ENCODE measurements around the gene NBR1.
"Not testable (repeated sequence)": the region's sequence is repeated elsewhere in the genome, so short reads cannot be mapped to it uniquely, and the experiment has no call there.

NBR1 gene

GRCh38 chr17:43224146-43224705 is 53.2 kb downstream of the NBR1 start:
- H3K27me3 ChIP-seq, result no peaks in the 10 kb centered on the region
- H3K27ac ChIP-seq, result no peak overlapping the region
- peaks cover 45% of the 10 kb centered on the region for H3K36me3 ChIP-seq
- H3K4me1 ChIP-seq (ENCODE audit: control insufficient read depth in 1 of 2, insufficient read depth in 1 of 2, low read depth in 1 of 2, low read length in 1 of 2), result peaks cover 11 to 12% of the 10 kb centered on the region in 2 experiments
- H3K4me3 ChIP-seq (ENCODE audit: low read depth in 1 of 2, low read length in 1 of 2), result no peak overlapping the region
- no peak for TF ChIP-seq CTCF (IDR thresholded peaks at IDR 0.05)
- H3K9me3 ChIP-seq, result no peaks in the 10 kb centered on the region

- Histone ChIP-seq H3K36me3 (peaks cover 39% of the 10 kb centered on the region), H3K4me1 (ENCODE audit: control insufficient read depth in 1 of 2, insufficient read depth in 1 of 2, low read depth in 1 of 2, low read length in 1 of 2) (peaks cover 5 to 6% of the 10 kb centered on the region in 2 experiments), H3K27ac (no peak overlapping the region), H3K27me3 (no peaks in the 10 kb centered on the region), H3K9me3 (no peaks in the 10 kb centered on the region), H3K4me3 (ENCODE audit: low read depth in 1 of 2, low read length in 1 of 2) (no peak overlapping the region)
- no peak for TF ChIP-seq CTCF (IDR thresholded peaks at IDR 0.05)
Measured at GRCh38 chr17:43226393-43226792, 55.4 kb downstream of the NBR1 start.

- not testable (repeated sequence) for H3K27ac ChIP-seq; H3K9me3 ChIP-seq; H3K27me3 ChIP-seq; H3K4me3 ChIP-seq (ENCODE audit: low read depth in 1 of 2, low read length in 1 of 2)
- peaks cover 5 to 12% of the 10 kb centered on the region in 2 experiments for H3K4me1 ChIP-seq (ENCODE audit: control insufficient read depth in 1 of 2, insufficient read depth in 1 of 2, low read depth in 1 of 2, low read length in 1 of 2)
- peaks cover 36% of the 10 kb centered on the region for H3K36me3 ChIP-seq
Measured at GRCh38 chr17:43228020-43228782, 57.2 kb downstream of the NBR1 start, which contains the start of gene CCDC200. Gene CCDC200 (minus strand): TSS chr17:43228623. CDS start chr17:43228554, 69 bp downstream.

GRCh38 chr17:43231205-43232020 is 60.4 kb downstream of the NBR1 start:
- not testable (repeated sequence) for H3K4me3 ChIP-seq (ENCODE audit: low read depth in 1 of 2, low read length in 1 of 2); H3K36me3 ChIP-seq; H3K4me1 ChIP-seq (ENCODE audit: control insufficient read depth in 1 of 2, insufficient read depth in 1 of 2, low read depth in 1 of 2, low read length in 1 of 2); H3K9me3 ChIP-seq; H3K27me3 ChIP-seq
- H3K27ac ChIP-seq, result peak overlapping the region; percentile 0

- not testable (repeated sequence) for H3K27me3 ChIP-seq; H3K4me3 ChIP-seq (ENCODE audit: low read depth in 1 of 2, low read length in 1 of 2); H3K36me3 ChIP-seq; H3K4me1 ChIP-seq (ENCODE audit: control insufficient read depth in 1 of 2, insufficient read depth in 1 of 2, low read depth in 1 of 2, low read length in 1 of 2); H3K9me3 ChIP-seq
- peak overlapping the region; percentile 0 for H3K27ac ChIP-seq
- TF ChIP-seq CTCF (IDR thresholded peaks at IDR 0.05), result peak; percentile 29
Measured at GRCh38 chr17:43232021-43232699, 61.1 kb downstream of the NBR1 start.

- H3K4me1 ChIP-seq (ENCODE audit: control insufficient read depth in 1 of 2, insufficient read depth in 1 of 2, low read depth in 1 of 2, low read length in 1 of 2); H3K27me3 ChIP-seq; H3K4me3 ChIP-seq (ENCODE audit: low read depth in 1 of 2, low read length in 1 of 2); H3K9me3 ChIP-seq; H3K36me3 ChIP-seq; H3K27ac ChIP-seq: not testable (repeated sequence)
Measured at GRCh38 chr17:43233263-43233662, 62.2 kb downstream of the NBR1 start.

- H3K27ac ChIP-seq; H3K9me3 ChIP-seq; H3K4me3 ChIP-seq (ENCODE audit: low read depth in 1 of 2, low read length in 1 of 2); H3K36me3 ChIP-seq; H3K27me3 ChIP-seq; H3K4me1 ChIP-seq (ENCODE audit: control insufficient read depth in 1 of 2, insufficient read depth in 1 of 2, low read depth in 1 of 2, low read length in 1 of 2): not testable (repeated sequence)
Measured at GRCh38 chr17:43233877-43234276, 62.9 kb downstream of the NBR1 start, which contains the start of gene RNU2-1. Gene RNU2-1 (minus strand): TSS chr17:43233977.

GRCh38 chr17:43239597-43239996 is 68.6 kb downstream of the NBR1 start:
- not testable (repeated sequence) for H3K27me3 ChIP-seq; H3K9me3 ChIP-seq; H3K27ac ChIP-seq; H3K4me1 ChIP-seq (ENCODE audit: control insufficient read depth in 1 of 2, insufficient read depth in 1 of 2, low read depth in 1 of 2, low read length in 1 of 2); H3K36me3 ChIP-seq; H3K4me3 ChIP-seq (ENCODE audit: low read depth in 1 of 2, low read length in 1 of 2)

- H3K27ac ChIP-seq; H3K9me3 ChIP-seq; H3K4me1 ChIP-seq (ENCODE audit: control insufficient read depth in 1 of 2, insufficient read depth in 1 of 2, low read depth in 1 of 2, low read length in 1 of 2); H3K36me3 ChIP-seq; H3K4me3 ChIP-seq (ENCODE audit: low read depth in 1 of 2, low read length in 1 of 2); H3K27me3 ChIP-seq: not testable (repeated sequence)
Measured at GRCh38 chr17:43240596-43241352, 69.8 kb downstream of the NBR1 start.
